Measurements from ENCODE around the gene HK3.

DNA sequence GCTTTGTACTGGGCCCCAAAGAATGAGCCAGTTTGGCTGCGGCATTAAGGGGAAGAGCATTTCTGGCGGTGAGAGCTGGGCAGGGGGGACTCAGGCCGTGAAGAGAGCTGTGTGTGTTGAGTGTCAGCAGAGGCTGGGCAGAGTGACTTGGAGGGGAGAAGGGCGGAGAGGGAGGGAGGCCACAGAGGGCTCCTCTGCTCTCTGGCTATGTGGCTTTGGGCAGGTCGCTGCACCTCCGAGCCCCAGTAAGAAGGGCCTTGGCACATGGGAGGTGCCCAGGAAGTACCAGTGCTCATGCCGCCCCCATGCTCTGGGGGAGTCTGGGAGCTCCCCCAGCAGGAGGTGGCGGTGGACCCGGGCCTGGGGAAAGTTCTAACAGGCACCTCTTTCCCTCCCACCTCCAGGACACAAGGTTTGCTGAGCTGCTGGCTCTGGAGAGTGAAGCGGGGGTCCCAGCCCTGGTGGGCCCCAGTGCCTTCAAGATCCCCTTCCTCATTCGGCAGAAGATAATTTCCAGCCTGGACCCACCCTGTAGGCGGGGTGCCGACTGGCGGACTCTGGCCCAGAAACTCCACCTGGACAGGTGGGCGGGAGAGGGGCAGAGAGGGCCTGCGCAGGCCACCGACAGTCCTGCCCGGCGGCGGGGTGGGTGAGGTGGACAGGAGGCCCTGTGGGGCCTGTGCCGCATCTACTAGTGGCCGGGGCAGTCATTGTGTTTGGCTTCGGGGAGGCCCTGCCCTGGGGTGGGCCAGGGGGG is 20.1 kb downstream of the HK3 start:
- no peak for TF ChIP-seq POLR2A (IDR thresholded peaks at IDR 0.05)
- TF ChIP-seq, protein P1, sequence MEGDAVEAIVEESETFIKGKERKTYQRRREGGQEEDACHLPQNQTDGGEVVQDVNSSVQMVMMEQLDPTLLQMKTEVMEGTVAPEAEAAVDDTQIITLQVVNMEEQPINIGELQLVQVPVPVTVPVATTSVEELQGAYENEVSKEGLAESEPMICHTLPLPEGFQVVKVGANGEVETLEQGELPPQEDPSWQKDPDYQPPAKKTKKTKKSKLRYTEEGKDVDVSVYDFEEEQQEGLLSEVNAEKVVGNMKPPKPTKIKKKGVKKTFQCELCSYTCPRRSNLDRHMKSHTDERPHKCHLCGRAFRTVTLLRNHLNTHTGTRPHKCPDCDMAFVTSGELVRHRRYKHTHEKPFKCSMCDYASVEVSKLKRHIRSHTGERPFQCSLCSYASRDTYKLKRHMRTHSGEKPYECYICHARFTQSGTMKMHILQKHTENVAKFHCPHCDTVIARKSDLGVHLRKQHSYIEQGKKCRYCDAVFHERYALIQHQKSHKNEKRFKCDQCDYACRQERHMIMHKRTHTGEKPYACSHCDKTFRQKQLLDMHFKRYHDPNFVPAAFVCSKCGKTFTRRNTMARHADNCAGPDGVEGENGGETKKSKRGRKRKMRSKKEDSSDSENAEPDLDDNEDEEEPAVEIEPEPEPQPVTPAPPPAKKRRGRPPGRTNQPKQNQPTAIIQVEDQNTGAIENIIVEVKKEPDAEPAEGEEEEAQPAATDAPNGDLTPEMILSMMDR (IDR thresholded peaks at IDR 0.05): no peak

Measured in body of pancreas (tissue), 4 donors.